ENCODE measurements around the gene PITPNC1. TPM values are rescaled to one million over a fixed set of nuclear protein-coding genes. Genes with fewer than 3 reads are reported as not detected.

PITPNC1 gene
- total RNA-seq, 1 experiment from 2014 or later: 6.9 TPM

GRCh38 chr17:67658265-67658664 lies 281.2 kb downstream of the PITPNC1 start:
- Mint-ChIP-seq H3K27ac (ENCODE audit: unreplicated experiment) (no peak overlapping the region), H3K36me3 (ENCODE audit: insufficient read depth, unreplicated experiment) (no peaks in the 10 kb centered on the region), H3K27me3 (ENCODE audit: unreplicated experiment) (no peaks in the 10 kb centered on the region), H3K4me1 (ENCODE audit: low read depth, unreplicated experiment) (no peaks in the 10 kb centered on the region), H3K4me3 (ENCODE audit: low read depth, unreplicated experiment) (no peak overlapping the region), H3K9me3 (ENCODE audit: low read depth, unreplicated experiment) (peaks cover 9% of the 10 kb centered on the region)
- DNase-seq: no peak
- CTCF ChIA-PET: no interaction called here
- TF ChIP-seq CTCF (IDR thresholded peaks at IDR 0.05; ENCODE audit: unreplicated experiment): no peak
- no TSS peak for BruUV-seq (replicated peaks)
- intact Hi-C loops (cut with micrococcal nuclease; ENCODE audit: unreplicated experiment): no loop called here

- Mint-ChIP-seq H3K27me3 (ENCODE audit: unreplicated experiment) (no peaks in the 10 kb centered on the region), H3K27ac (ENCODE audit: unreplicated experiment) (no peak overlapping the region), H3K9me3 (ENCODE audit: low read depth, unreplicated experiment) (peaks cover 9% of the 10 kb centered on the region), H3K4me3 (ENCODE audit: low read depth, unreplicated experiment) (no peak overlapping the region), H3K36me3 (ENCODE audit: insufficient read depth, unreplicated experiment) (no peaks in the 10 kb centered on the region), H3K4me1 (ENCODE audit: low read depth, unreplicated experiment) (no peaks in the 10 kb centered on the region)
- DNase-seq: no peak
- intact Hi-C loops (cut with micrococcal nuclease; ENCODE audit: unreplicated experiment): no loop called here
- no peak for TF ChIP-seq CTCF (IDR thresholded peaks at IDR 0.05; ENCODE audit: unreplicated experiment)
- CTCF ChIA-PET: interaction anchor here (0.6 kb wide), 1 partner anchor 21 kb away, joined by 4 read pairs; no protein-coding TSS in a partner anchor
- no TSS peak for BruUV-seq (replicated peaks)
These were observed 281.9 kb downstream of the PITPNC1 start for GRCh38 chr17:67659028-67659427.

GRCh38 chr17:67662712-67663111 lies 285.6 kb downstream of the PITPNC1 start:
- no peak for TF ChIP-seq CTCF (IDR thresholded peaks at IDR 0.05; ENCODE audit: unreplicated experiment)
- no TSS peak for BruUV-seq (replicated peaks)
- Mint-ChIP-seq H3K4me3 (ENCODE audit: low read depth, unreplicated experiment) (no peak overlapping the region), H3K27me3 (ENCODE audit: unreplicated experiment) (no peaks in the 10 kb centered on the region), H3K27ac (ENCODE audit: unreplicated experiment) (no peak overlapping the region), H3K9me3 (ENCODE audit: low read depth, unreplicated experiment) (peaks cover 9% of the 10 kb centered on the region), H3K36me3 (ENCODE audit: insufficient read depth, unreplicated experiment) (no peaks in the 10 kb centered on the region), H3K4me1 (ENCODE audit: low read depth, unreplicated experiment) (no peaks in the 10 kb centered on the region)
- DNase-seq: no peak
- intact Hi-C loops (cut with micrococcal nuclease; ENCODE audit: unreplicated experiment): no loop called here
- CTCF ChIA-PET: no interaction called here

- Mint-ChIP-seq H3K9me3 (ENCODE audit: low read depth, unreplicated experiment) (peaks cover 8% of the 10 kb centered on the region), H3K27ac (ENCODE audit: unreplicated experiment) (no peak overlapping the region), H3K27me3 (ENCODE audit: unreplicated experiment) (no peaks in the 10 kb centered on the region), H3K4me1 (ENCODE audit: low read depth, unreplicated experiment) (no peaks in the 10 kb centered on the region), H3K36me3 (ENCODE audit: insufficient read depth, unreplicated experiment) (no peaks in the 10 kb centered on the region), H3K4me3 (ENCODE audit: low read depth, unreplicated experiment) (no peak overlapping the region)
- TF ChIP-seq CTCF (IDR thresholded peaks at IDR 0.05; ENCODE audit: unreplicated experiment): no peak
- no TSS peak for BruUV-seq (replicated peaks)
- CTCF ChIA-PET: no interaction called here
- intact Hi-C loops (cut with micrococcal nuclease; ENCODE audit: unreplicated experiment): no loop called here
- DNase-seq: no peak
These were observed 286.4 kb downstream of the PITPNC1 start for GRCh38 chr17:67663457-67663856.

Measured in Calu3 (cell line).